ENCODE measurements around the gene WWOX. TPM values are rescaled to one million over a fixed set of nuclear protein-coding genes. Genes with fewer than 3 reads are reported as not detected.

WWOX gene
- total RNA-seq, 2 donors from 2014 or later, result 23.0 to 31.7 TPM

GRCh38 chr16:78783570-78784079, 684.2 kb downstream of the WWOX start:
- H3K4me1 Mint-ChIP-seq (ENCODE audit: low read depth in 2 of 2), result peaks cover 0 to 13% of the 10 kb centered on the region in 2 donors

GRCh38 chr16:78784771-78785170, 685.3 kb downstream of the WWOX start:
- Mint-ChIP-seq H3K36me3 (peaks cover 4% of the 10 kb centered on the region), H3K4me1 (ENCODE audit: low read depth in 2 of 2) (peaks cover 0 to 6% of the 10 kb centered on the region in 2 donors), H3K9me3 (no peaks in the 10 kb centered on the region), H3K27me3 (peaks cover 0 to 3% of the 10 kb centered on the region in 2 donors), H3K27ac (no peak overlapping the region), H3K4me3 (no peak overlapping the region)
- ATAC-seq (no peak), DNase-seq (ENCODE audit: low spot score) (no peak)

More at GRCh38 chr16:78783570-78784079, 684.2 kb downstream of the WWOX start:
- Mint-ChIP-seq H3K9me3 (no peaks in the 10 kb centered on the region), H3K36me3 (peaks cover 4% of the 10 kb centered on the region), H3K4me3 (no peak overlapping the region), H3K27ac (no peak overlapping the region), H3K27me3 (peaks cover 0 to 3% of the 10 kb centered on the region in 2 donors)
- ATAC-seq, result no peak
- DNase-seq (ENCODE audit: low spot score), result no peak

- Mint-ChIP-seq H3K9me3 (no peaks in the 10 kb centered on the region), H3K4me3 (no peak overlapping the region), H3K27ac (no peak overlapping the region), H3K4me1 (ENCODE audit: low read depth in 2 of 2) (peaks cover 0 to 6% of the 10 kb centered on the region in 2 donors), H3K36me3 (peaks cover 4% of the 10 kb centered on the region), H3K27me3 (peaks cover 0 to 3% of the 10 kb centered on the region in 2 donors)
- DNase-seq (ENCODE audit: low spot score), result no peak
- ATAC-seq, result no peak
Measured at GRCh38 chr16:78785218-78785617, 685.8 kb downstream of the WWOX start.

GRCh38 chr16:78786635-78787034, 687.2 kb downstream of the WWOX start:
- DNase-seq (ENCODE audit: low spot score), result no peak
- ATAC-seq, result no peak
- Mint-ChIP-seq H3K27me3 (peaks cover 0 to 3% of the 10 kb centered on the region in 2 donors), H3K4me3 (no peak overlapping the region), H3K27ac (no peak overlapping the region), H3K9me3 (no peaks in the 10 kb centered on the region), H3K4me1 (ENCODE audit: low read depth in 2 of 2) (peaks cover 4 to 13% of the 10 kb centered on the region in 2 donors), H3K36me3 (peaks cover 4% of the 10 kb centered on the region)

DNA sequence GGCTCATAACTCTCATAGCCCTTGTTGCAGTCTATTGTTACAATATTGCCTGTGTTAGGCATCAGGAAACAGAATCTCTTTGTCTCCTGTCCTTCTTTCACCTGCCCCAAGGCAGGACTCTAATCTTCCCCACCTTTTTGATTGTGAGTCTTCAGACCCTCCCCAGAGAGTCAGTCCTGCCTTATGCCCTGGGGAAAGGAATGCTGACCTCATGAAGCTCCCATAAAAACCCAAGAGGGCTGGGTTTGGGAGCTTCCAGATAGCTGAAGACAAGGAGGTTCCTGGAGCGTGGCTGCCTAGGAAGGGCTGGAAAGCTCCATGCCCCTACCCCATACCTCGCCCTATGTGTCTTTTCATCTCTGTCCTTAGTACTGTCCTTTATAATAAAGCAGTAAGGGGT, 688.8 kb downstream of the WWOX start:
- Mint-ChIP-seq H3K27ac (no peak overlapping the region), H3K27me3 (peaks cover 0 to 3% of the 10 kb centered on the region in 2 donors), H3K9me3 (no peaks in the 10 kb centered on the region), H3K4me3 (no peak overlapping the region), H3K36me3 (no peaks in the 10 kb centered on the region), H3K4me1 (ENCODE audit: low read depth in 2 of 2) (peaks cover 4 to 13% of the 10 kb centered on the region in 2 donors)
- DNase-seq (ENCODE audit: low spot score) (no peak), ATAC-seq (no peak)

DNA sequence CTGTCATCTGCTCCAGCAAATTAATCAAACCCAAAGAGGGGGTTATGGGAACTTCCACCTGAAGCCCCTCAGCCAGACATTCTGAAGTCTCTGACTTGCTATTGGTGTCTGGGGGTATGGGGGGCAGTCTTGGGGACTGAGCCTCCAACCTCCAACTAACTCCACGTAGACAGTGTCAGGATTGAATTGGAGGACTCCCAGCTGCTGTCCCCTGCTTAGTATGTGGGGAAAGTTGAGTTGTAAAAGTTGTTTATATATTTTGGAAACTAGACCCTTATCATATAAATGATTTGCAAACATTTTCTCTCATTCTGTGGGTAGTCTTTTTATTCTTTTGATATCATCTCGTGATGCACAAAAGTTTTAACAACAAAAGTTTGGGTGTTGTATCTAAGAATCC, 689.2 kb downstream of the WWOX start:
- DNase-seq (ENCODE audit: low spot score), result no peak
- no peak overlapping the region for H3K27ac Mint-ChIP-seq
- H3K4me1 Mint-ChIP-seq (ENCODE audit: low read depth in 2 of 2), result peaks cover 4 to 13% of the 10 kb centered on the region in 2 donors

GRCh38 chr16:78789561-78789960, 690.1 kb downstream of the WWOX start:
- H3K36me3 Mint-ChIP-seq, result no peaks in the 10 kb centered on the region
- H3K27ac Mint-ChIP-seq, result no peak overlapping the region

More for the DNA sequence above, 689.2 kb downstream of the WWOX start:
- Mint-ChIP-seq H3K9me3 (no peaks in the 10 kb centered on the region), H3K36me3 (no peaks in the 10 kb centered on the region), H3K4me3 (no peak overlapping the region), H3K27me3 (peaks cover 0 to 3% of the 10 kb centered on the region in 2 donors)
- ATAC-seq, result no peak

GRCh38 chr16:78791011-78791410, 691.6 kb downstream of the WWOX start:
- ATAC-seq, result no peak
- Mint-ChIP-seq H3K4me3 (peak overlapping the region; percentile 54), H3K4me1 (ENCODE audit: low read depth in 2 of 2) (peaks cover 19 to 33% of the 10 kb centered on the region in 2 donors), H3K36me3 (no peaks in the 10 kb centered on the region), H3K27ac (peak overlapping the region; percentile 65 to 73), H3K27me3 (peaks cover 0 to 3% of the 10 kb centered on the region in 2 donors), H3K9me3 (no peaks in the 10 kb centered on the region)
- DNase-seq (ENCODE audit: low spot score), result no peak

More at GRCh38 chr16:78789561-78789960, 690.1 kb downstream of the WWOX start:
- ATAC-seq, result no peak
- H3K4me3 Mint-ChIP-seq, result no peak overlapping the region
- no peaks in the 10 kb centered on the region for H3K9me3 Mint-ChIP-seq
- peaks cover 0 to 3% of the 10 kb centered on the region in 2 donors for H3K27me3 Mint-ChIP-seq
- peaks cover 7 to 19% of the 10 kb centered on the region in 2 donors for H3K4me1 Mint-ChIP-seq (ENCODE audit: low read depth in 2 of 2)
- no peak for DNase-seq (ENCODE audit: low spot score)

DNA sequence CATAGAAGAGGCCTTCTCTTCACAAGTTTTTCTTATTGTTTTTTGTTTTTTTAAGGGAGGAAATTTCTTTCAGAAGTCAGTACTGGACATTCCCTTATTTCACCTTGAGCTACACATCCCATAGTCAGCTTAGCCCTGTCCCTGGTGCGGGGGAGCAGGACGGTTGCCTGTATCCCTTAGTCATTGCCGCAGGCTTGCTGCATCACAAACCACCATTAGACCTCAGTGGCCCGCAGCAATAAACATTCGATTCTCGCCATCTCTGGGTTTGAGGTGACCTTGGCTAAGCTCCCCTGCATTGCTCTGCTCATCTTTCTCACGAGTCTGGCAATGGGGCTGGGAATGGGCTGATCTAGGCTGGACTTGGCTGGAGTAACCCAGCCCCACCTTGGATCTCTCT, 692.5 kb downstream of the WWOX start:
- no peaks in the 10 kb centered on the region for H3K36me3 Mint-ChIP-seq
- no peak overlapping the region for H3K27ac Mint-ChIP-seq
- no peak overlapping the region for H3K4me3 Mint-ChIP-seq
- peaks cover 23 to 36% of the 10 kb centered on the region in 2 donors for H3K4me1 Mint-ChIP-seq (ENCODE audit: low read depth in 2 of 2)
- no peaks in the 10 kb centered on the region for H3K9me3 Mint-ChIP-seq
- ATAC-seq, result no peak
- peaks cover 0 to 3% of the 10 kb centered on the region in 2 donors for H3K27me3 Mint-ChIP-seq
- no peak for DNase-seq (ENCODE audit: low spot score)

DNA sequence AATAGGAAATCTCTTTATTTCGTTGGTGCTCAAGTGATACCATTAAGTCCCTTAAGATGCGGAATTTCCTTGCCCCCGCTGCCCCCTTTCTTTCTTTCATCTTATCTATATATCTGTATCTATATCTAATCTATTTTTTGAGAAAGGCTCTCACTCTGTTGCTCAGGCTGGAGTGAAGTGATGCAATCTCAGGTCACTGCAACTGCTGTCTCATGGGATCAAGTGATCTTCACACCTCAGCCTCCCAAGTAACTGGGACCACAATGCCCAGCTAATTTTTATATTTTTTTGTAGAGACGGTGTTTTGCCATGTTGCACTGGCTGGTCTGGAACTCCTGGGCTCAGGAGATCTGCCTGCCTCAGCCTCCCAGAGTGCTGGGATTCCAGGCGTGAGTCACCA, 693.5 kb downstream of the WWOX start:
- peaks cover 23 to 36% of the 10 kb centered on the region in 2 donors for H3K4me1 Mint-ChIP-seq (ENCODE audit: low read depth in 2 of 2)
- no peaks in the 10 kb centered on the region for H3K9me3 Mint-ChIP-seq
- DNase-seq (ENCODE audit: low spot score), result no peak
- H3K36me3 Mint-ChIP-seq, result no peaks in the 10 kb centered on the region
- no peak for ATAC-seq
- H3K4me3 Mint-ChIP-seq, result no peak overlapping the region
- no peak overlapping the region for H3K27ac Mint-ChIP-seq
- peaks cover 0 to under 1% of the 10 kb centered on the region in 2 donors for H3K27me3 Mint-ChIP-seq

- peak; percentile 64 to 74 for ATAC-seq
- DNase-seq (ENCODE audit: low spot score), result no peak
- Mint-ChIP-seq H3K27ac (peak overlapping the region; percentile 44 to 58), H3K4me1 (ENCODE audit: low read depth in 2 of 2) (peaks cover 23 to 36% of the 10 kb centered on the region in 2 donors), H3K4me3 (peak overlapping the region; percentile 49), H3K9me3 (no peaks in the 10 kb centered on the region), H3K36me3 (no peaks in the 10 kb centered on the region), H3K27me3 (peaks cover 0 to 5% of the 10 kb centered on the region in 2 donors)
Measured at GRCh38 chr16:78794581-78795250, 695.3 kb downstream of the WWOX start.

- no peaks in the 10 kb centered on the region for H3K9me3 Mint-ChIP-seq
- no peak for DNase-seq (ENCODE audit: low spot score)
- ATAC-seq, result no peak
- peaks cover 24 to 32% of the 10 kb centered on the region in 2 donors for H3K4me1 Mint-ChIP-seq (ENCODE audit: low read depth in 2 of 2)
- peak overlapping the region; percentile 44 to 58 for H3K27ac Mint-ChIP-seq
- peak overlapping the region; percentile 49 for H3K4me3 Mint-ChIP-seq
- peaks cover 0 to 5% of the 10 kb centered on the region in 2 donors for H3K27me3 Mint-ChIP-seq
- H3K36me3 Mint-ChIP-seq, result no peaks in the 10 kb centered on the region
Measured at GRCh38 chr16:78795433-78795832, 696.0 kb downstream of the WWOX start.

DNA sequence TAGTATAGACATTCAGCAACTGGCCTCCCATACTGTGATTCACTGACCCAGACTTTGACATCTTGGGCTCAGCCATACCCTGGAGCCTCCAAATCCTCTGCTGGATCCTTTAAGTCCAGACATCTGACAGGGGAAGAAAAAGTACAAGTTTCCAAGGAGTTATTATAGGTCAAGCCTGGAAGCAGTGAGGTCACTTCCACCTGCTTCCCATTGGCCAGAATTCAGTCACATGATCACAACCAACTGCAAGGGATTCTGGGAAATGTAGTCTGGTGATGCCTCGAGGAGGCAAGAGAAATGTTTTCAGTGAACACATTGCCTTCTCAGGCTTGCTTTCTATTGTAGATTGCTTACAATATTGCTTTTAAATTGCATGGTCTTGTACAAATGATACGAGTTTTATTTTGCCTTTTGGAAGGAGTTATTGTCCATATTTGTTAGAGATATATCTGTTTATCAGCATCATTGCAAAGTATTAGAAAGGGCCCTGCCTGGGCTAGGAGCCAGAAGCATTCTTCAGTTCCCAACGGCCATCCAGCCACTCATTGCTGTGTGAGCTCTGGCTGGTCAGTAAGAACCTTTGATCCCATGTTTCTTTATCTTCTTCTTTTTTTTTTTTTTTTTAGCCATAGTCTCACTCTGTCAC, 696.9 kb downstream of the WWOX start:
- Mint-ChIP-seq H3K27ac (peak overlapping the region in 1 of 2 donors; percentile 58), H3K4me3 (no peak overlapping the region), H3K27me3 (peaks cover 0 to 5% of the 10 kb centered on the region in 2 donors), H3K9me3 (no peaks in the 10 kb centered on the region), H3K4me1 (ENCODE audit: low read depth in 2 of 2) (peaks cover 22 to 23% of the 10 kb centered on the region in 2 donors), H3K36me3 (no peaks in the 10 kb centered on the region)
- DNase-seq (ENCODE audit: low spot score), result no peak
- ATAC-seq, result peak in 1 of 2 donors; percentile 65

DNA sequence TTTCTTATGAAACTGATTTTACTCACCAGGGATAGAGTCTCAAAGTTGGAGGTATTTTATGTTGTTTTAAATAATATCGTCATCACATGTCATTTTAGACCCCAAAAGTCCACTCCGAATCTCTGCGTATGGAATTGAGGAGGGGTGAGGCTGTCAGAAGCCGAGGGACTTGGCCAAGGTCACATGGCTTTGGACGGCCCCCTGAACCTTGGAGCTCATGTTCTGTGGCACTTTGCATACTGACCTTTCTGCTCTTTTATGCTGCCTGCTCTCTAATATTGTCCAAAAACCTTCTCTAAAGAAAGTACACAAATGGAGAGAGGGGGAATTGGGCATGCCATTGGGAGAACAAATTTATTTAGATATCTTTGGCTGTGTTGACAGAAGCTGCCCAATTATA, 700.0 kb downstream of the WWOX start:
- peaks cover 0 to 5% of the 10 kb centered on the region in 2 donors for H3K27me3 Mint-ChIP-seq
- DNase-seq (ENCODE audit: low spot score), result no peak
- ATAC-seq, result no peak
- H3K9me3 Mint-ChIP-seq, result no peaks in the 10 kb centered on the region
- no peak overlapping the region for H3K4me3 Mint-ChIP-seq
- no peak overlapping the region for H3K27ac Mint-ChIP-seq
- peaks cover 18 to 23% of the 10 kb centered on the region in 2 donors for H3K4me1 Mint-ChIP-seq (ENCODE audit: low read depth in 2 of 2)
- no peaks in the 10 kb centered on the region for H3K36me3 Mint-ChIP-seq
